HG02938 (cell line): Measurements from ENCODE around the gene PANK3.
A peak's percentile ranks its signal among the peaks of the same experiment; 100 is the strongest.

Experiments
- ATAC-seq: cut with Tn5 transposase; IDR thresholded peaks from one replicate; pipeline ENCODE4 v1.9.1; 2021; ENCODE audit warnings: mild to moderate bottlenecking, moderate library complexity; ENCODE audit not compliant: unreplicated experiment

The PANK3 gene

DNA sequence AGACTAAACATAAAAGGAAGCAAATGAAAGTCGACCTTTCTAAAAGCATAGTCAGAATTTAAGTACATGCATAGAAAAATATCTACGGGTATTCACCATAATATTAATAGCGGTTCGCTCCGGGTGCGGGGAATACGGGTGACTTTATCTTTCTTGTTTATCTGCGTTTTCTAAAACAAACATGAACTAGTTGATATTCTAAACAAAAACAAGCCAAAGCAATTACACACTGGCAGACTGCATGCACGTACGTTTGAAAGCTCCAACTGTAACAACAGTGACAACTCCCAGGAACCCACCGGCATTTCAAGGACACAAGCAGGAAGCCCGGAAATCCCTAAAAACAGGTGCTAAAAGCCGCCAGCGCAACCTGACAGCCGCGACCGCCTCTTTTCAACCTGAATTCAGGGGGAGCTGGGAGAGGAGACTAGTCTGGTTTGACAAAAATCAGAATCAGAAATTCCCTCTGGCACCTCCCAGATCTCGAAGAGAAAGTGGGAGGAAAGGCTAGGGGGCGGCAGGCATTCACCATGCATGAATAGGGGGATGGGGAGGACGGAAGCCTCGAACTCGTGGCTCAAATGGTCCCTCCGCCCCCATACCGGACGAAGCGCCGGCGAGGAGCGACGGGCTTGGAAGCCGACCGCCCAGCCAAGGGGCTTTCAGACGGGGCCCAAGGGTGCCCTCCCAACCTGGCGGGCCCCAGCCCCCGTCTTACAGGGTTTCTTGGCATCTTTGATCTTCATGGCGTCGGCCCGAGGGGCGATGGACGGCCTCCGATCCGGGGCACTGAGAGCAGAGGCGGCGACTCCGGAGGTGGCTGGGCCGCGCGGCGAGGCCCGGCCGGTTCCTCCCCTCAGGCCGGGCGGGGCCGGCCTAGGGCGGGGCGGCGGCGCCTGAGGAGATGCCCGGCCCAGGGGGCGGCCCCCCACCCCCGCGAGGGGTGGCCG lies at the start of gene PANK3:
Gene PANK3 (minus strand): TSS at position 831 of the 950 bp plus-strand sequence. CDS start 85 bp downstream, at position 746.
- ATAC-seq: peak; percentile 46

DNA sequence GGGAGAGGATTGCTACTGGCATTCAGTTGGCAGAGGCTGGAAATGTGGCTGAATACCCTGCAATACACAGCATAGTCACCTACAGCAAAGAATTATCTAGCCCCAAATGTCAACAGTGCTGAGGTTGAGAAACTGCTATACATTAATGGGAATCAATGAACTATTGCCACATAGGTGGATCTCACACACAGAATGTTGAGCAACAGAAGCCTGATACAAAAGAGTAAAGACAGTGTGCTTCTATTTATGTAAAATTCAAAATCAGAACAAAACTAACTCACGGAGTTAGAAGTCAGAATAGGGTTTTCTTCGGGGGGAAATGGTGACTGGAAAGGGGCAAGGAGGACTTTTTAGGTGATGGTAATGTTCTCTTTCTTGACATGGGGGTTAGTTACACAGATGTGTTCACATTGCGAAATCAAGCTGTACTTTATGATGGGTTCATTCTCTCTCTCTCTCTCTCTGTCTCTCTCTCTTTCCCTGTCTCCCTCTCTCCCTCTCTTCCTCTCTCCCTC lies 45.7 kb upstream of the PANK3 start:
- no peak for ATAC-seq

DNA sequence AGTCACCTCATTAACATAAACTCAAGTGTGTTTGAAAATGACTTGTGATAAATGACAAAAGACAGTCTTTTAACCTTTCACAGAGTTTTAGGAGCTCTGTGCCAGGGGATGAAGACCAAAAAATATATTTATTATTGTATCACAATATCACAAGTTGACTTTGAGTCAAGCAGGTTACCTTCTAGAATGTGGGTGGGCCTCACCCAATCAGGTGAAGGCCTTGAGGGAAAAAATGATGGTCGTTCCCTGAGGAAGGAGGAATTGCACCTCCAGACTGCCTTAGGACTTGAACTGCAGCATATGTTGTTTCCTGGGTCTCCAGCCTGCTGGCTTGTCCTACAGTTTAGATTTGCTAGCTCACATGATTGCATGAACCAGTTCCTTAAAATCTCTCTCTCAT lies 41.6 kb upstream of the PANK3 start:
- no peak for ATAC-seq

DNA sequence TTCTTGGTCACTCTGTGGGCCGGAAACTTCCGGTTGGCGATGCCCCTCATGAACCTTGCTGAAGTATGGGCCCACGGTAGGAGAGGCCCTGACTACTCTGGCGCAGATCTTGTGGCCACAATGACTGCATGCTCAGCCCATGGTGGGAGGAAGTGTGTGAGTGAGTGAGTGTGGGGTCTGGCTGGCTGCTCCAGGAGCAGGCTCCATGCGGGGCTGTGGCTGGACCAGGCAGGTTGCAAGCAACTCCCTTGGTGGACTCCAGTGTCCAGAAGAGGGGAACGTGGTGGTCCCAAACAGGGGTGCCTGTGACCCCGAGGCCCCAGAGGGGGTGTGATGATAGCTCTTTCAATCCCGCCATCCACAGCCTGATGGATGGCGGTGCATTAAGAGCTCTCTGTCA lies 35.5 kb upstream of the PANK3 start:
- no peak for ATAC-seq

DNA sequence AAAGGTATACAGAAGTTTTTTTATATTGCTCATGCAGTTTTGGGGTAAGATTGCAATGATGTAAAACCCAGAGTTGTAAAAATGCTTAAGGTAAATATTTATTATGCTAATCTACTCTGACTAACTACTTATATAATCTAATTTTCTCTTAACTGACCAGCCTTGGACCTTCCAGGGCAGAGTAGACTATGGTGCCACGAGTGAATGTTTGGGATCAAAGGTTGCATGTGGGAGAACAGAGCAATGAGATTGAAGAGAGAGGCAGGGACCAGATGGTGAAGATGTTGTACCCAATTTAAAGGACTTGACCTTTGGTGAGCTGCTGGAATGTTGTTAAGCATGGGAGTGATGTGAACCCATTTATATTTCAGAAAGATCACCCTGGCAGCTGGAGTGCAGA lies 34.8 kb upstream of the PANK3 start:
- ATAC-seq: no peak

DNA sequence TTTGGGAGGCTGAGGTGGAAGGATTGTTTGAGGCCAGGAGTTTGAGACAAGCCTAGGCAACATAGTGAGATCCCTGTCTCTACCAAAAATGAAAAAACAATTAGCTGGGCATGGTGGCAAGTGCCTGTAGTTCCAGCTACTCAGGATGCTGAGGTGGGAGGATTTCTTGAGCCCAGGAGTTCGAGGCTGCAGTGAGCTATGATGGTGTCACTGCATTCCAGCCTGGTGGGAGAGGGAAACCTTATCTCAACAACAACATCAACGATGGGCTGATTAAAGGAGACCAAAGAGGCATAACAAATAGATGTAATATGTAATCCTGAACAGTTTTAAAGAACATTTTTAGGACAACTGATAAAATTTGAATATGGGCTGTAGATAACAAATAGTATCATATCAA lies 34.2 kb upstream of the PANK3 start:
- no peak for ATAC-seq

DNA sequence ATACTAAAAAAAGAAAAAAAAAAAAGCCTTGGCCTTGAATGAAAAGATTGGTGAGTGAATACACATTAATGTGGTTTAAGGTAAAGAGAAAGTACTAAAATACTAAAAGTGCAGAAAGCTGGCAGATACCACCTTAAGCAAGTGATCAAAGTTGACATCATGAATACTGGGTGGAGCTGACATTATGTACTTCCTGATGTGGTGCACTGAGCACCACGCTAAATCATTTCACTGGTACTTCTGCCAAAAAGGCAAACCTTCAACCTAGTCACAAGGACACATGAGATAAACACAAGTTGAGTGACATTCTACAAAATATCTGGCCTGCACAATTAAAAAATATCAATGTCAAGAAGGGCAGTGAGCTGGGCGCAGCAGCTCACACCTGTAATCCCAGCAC lies 33.8 kb upstream of the PANK3 start:
- ATAC-seq: no peak

DNA sequence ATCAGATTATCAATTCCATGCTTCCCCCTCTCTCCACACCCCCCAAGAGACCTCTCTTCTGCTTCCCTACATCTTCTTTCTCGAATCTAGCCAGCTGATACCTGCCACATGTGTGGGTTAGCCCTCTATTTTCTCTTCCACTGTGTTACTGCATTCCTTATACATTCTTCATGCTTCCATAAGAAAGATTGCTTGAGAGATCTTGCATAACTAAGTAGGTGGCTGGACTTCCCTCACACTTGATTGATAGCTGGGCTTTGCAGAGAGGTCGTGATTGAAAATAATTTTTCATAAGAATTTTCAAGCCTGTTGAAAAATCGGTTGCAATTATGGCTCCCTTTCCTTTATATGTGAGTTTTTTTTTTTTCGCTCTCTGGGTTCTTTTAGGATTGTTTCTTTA lies 33.0 kb upstream of the PANK3 start:
- no peak for ATAC-seq

DNA sequence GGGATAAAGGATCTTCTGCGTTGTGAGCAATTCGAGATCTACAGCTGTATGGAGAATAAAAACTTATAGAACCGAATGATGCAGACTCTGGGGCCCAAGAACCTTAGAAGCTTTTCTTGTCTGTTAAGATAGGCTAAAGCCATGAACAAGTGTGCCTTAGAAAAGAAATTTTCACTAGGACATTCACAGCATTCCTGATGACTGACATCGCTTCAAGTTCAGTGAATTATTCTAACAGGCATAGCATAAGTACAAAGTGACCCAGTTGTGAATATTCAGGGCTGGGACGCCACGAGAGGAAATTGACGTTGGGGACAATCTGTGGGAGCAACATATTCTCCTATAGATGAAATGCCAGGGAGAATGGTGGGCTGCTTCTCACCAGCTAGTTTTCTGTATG lies 32.0 kb upstream of the PANK3 start:
- ATAC-seq: no peak

DNA sequence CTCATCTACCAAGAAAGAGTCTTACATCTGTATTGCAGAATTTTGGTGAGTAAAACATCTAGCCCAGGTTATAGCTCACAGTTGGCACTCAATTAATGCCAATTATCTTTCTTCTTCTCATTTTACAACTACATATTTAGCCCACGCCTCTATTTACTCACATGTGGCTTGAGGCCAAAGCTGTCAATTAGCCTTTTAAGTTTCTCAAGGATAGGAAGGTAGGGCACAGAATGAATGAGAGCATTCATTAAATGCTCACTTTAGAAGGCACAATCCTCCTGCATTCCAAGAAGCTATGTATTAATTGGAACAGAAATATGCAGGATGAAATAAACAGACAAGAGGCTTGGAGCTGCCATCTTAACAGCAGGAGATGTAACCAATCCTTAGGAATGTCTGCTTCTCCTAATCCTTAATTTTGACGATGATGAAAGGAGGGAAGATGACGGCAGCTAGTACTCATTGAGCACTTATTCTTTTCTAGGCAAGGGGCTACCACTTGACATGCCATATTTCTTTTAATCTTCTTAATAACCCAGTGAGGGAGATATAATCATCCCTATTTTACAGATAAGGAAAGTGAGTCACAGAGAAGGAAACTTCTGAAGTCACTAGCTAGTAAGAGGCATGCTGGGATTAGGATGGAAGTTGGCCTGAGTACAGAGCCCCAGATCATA lies 30.8 kb upstream of the PANK3 start:
- no peak for ATAC-seq

DNA sequence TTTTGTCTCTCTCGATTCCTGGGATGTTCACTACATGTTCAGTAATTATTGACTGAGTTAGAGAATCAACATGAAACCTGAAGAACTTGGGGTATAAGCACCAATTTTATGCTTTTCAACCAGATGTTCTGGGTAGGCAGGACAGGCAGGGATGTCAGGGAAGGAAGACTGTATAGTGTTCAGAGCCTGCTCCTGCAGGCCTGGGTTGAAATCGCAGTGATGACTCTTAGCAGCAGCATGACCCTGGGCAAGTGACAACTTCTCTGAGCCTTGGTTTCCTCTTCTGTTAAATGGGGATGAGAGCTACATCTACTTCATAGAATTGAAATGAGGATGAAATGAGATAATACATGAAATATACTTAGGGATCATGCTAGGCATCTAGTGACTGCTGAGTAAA lies 29.7 kb upstream of the PANK3 start:
- no peak for ATAC-seq

DNA sequence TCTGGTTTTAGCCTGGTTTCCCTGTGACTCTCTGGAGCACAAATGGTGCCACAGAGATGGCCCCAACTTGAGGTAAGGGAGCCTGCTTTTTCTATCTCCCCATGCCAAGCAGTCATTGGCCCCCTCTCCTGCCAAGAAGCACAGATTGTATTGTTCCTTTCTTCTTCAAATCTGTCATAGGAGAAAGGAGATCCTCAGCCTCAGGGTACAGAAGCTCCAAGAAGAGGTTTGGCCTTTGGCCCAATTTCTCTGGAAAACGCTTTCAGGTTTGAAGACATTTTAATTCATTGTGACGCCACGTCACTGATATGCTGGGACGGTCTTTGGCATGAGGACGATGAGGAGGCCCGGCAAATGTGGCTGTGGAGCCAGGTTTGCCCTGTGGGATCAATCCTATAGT lies 29.2 kb upstream of the PANK3 start:
- ATAC-seq: no peak

DNA sequence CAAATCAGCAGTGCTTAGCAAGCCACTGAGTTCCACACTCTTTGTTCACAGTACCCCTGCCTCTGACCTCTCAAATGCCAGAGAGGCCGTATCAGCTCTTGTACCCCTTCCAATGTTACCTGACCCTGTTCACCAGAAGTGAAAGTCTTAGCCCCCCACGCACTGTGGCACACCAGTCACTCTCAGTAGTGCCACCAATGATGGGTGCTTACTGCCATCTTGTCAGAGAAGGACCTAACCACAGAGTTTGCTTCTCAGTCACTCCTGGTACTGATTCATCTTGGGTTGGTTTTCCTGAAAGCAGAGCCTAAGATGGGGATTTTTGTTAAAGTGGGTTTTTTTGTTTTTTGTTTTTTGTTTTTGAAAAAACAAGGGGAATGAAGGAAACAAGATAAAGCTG lies 28.8 kb upstream of the PANK3 start:
- no peak for ATAC-seq

DNA sequence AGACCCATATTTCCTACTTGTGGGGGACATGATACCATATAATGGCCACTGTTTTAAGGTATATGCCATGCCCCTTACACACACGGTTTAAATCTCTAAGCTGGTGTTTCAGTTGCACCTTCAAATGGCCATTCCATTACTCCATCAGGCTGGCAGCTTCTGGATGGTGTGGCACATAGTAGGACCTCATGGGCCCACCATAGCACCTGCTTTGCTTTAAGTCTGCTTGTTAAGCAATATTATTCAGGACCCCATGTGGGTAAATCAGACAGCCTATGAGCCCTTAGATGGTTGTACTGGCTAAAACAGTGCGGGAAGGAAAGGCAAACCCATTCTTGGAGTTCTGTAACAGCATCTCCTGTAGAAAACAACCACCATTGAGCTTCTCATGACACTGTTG lies 27.4 kb upstream of the PANK3 start:
- ATAC-seq: no peak

DNA sequence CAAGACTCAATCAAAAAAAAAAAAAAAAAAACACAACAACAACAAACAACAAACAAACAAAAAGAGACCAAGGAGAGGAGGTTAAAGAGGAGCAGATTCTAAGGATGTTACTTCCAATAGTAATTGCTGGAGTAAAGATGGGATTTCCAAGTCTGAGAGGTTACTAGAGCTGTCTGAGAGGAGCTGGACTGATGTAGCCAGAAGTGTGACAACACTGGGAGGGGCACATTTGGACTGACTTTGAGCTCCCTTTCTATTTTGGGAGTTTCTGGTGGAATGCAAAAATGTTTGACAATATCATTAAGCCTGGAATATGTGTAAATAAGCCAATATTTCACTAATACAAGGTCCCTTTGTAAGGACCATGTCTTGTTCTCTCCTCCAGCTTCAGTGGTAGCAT lies 25.3 kb upstream of the PANK3 start:
- ATAC-seq: no peak

DNA sequence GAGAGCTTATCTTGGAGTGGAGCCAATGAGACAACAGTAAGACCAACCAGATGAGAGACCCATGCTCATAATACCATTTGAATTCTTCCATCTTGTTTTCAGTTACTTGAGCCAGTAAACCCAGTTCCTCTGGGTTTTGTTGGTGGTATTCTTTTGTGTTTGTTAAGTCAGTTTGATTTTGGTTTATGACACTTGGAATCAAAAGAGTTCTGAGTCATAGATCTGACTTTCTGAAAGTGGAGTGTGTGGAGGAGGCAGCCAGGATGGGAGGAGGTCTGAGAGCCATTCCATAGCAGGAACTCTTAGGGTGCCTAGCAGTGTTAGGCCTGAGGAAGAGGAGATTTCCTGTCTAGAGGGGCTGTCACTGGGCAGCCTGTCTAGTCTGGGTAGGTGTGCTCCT lies 24.6 kb upstream of the PANK3 start:
- no peak for ATAC-seq

DNA sequence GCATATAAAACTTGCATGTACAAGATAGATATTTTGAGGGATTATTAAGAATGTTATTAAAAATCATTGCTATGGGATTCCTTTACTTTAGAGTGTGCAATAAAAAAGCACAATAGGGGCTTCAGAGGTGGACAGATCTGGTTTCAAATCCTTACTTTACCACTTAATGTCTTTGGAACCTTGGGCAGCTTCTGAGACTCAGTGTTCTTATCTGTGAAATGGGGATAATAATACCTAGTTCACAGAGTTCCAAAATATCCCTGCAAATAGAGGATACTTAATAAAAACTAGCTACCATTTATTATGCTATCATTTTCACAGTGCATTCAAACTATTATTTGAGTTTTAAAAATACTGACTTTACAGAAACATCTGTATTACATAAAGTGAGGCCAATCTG lies 23.3 kb upstream of the PANK3 start:
- ATAC-seq: no peak

DNA sequence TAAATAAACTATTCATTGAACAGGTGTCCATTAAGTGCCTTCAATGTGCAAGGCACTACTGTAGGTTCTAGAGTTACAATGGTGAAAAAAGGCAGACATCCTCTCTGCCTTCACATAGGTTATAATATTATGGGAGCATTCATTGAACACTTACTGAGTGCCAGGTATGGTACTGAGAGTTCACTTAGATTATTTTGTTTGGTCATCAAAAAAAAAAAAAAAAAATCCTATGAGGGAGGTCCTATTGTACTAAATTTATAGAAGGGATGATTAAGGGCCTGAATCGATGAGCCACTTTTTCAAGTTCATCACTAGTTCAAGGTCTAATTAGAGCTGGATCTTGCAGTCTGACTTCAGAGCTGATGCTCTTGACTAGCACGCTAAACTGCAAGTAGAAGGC lies 22.8 kb upstream of the PANK3 start:
- ATAC-seq: no peak

DNA sequence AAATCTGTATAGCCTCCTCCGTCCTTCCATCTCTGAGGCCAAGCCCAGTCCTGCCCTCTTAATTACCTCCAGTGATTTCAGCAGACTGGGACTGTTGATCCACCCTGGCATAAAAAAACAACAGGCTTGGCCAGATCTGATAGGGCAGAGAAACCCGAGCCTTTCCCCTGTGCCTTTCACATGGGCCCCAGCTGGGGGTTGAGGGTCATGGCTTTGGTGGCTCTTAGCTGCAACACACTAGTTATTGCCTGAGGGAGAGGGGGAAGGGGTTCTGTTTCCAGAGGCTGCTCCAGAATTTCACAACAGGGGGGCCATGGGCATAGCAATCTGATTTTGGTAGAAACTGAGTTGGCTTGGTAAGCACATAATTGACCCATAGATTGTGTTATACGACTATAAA lies 21.2 kb upstream of the PANK3 start:
- ATAC-seq: no peak

DNA sequence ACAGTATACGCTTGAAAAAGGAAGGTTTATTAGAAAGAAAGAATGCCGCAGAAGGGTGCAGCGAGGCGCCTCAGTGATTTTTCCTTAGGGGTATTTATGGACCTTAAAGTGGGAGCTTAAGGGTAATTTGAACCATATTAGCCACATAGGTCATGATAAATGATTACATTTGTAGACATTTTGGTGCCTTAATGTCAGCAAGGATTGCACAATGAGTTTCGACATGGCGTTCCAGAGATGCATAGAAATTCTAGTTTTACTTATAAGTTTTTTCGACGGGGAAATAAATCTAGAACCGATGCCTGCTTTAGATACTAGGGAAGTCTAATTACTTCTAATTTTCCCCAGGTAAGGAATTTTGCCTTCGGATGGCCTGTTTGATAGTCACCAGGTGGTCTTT lies 20.7 kb upstream of the PANK3 start:
- ATAC-seq: no peak

DNA sequence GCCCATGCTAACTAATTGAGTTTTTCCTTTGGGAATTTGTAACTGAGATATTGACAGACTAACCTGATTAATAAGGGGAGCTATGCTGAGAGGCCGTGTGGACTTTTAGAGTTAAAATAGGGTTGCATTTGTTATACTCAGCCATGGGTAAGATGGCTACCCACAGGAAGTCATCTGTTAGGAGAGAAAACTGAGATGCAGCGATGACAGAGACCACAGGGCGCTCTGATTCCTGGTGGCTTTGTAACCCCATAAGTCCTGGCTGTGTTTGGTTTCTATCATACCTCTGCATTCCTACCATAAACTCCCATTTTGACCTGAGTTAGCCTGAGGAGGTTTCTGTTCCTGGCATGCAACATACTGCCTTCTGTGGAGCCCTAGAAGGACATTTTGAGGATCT lies 19.5 kb upstream of the PANK3 start:
- no peak for ATAC-seq

DNA sequence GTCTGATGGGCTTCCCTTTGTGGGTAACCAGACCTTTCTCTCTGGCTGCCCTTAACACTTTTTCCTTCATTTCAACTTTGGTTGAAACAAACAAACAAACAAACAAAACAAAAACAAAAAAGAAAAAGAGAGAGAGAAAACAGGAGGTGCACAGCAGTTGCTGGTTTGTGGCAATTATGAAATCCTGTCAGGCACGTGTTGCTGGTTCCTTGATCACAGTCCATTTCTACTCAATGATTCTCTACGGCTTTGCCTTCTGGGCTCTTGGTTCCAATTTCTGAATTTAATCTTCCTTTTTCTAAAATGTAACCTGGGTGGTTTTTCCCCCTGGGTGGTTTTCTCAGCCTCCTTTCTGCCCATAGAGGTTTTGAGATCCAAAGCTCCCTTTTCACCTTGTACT lies 17.8 kb upstream of the PANK3 start:
- ATAC-seq: no peak
